Measurements from ENCODE around the gene SMIM24.

GRCh38 chr19:3476830-3477229 lies 3.5 kb downstream of the SMIM24 start:
- TF ChIP-seq ZNF174 (CRISPR knock-in tag; IDR thresholded peaks at IDR 0.05) (no peak), CBFA2T3 (IDR thresholded peaks at IDR 0.05) (no peak), ELF1 (tag; IDR thresholded peaks at IDR 0.05) (no peak)
- TF ChIP-seq, protein P1, sequence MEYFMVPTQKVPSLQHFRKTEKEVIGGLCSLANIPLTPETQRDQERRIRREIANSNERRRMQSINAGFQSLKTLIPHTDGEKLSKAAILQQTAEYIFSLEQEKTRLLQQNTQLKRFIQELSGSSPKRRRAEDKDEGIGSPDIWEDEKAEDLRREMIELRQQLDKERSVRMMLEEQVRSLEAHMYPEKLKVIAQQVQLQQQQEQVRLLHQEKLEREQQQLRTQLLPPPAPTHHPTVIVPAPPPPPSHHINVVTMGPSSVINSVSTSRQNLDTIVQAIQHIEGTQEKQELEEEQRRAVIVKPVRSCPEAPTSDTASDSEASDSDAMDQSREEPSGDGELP (CRISPR knock-in tag; IDR thresholded peaks at IDR 0.05; ENCODE audit: borderline replicate concordance) = no peak
- TF ChIP-seq, protein P2, sequence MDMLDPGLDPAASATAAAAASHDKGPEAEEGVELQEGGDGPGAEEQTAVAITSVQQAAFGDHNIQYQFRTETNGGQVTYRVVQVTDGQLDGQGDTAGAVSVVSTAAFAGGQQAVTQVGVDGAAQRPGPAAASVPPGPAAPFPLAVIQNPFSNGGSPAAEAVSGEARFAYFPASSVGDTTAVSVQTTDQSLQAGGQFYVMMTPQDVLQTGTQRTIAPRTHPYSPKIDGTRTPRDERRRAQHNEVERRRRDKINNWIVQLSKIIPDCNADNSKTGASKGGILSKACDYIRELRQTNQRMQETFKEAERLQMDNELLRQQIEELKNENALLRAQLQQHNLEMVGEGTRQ (CRISPR knock-in tag; IDR thresholded peaks at IDR 0.05) = no peak
